ENCODE measurements around the gene KRT78. TPM values are rescaled to one million over a fixed set of nuclear protein-coding genes. Genes with fewer than 3 reads are reported as not detected.

The KRT78 gene
- total RNA-seq, 1 donor from 2014 or later = not detected

DNA sequence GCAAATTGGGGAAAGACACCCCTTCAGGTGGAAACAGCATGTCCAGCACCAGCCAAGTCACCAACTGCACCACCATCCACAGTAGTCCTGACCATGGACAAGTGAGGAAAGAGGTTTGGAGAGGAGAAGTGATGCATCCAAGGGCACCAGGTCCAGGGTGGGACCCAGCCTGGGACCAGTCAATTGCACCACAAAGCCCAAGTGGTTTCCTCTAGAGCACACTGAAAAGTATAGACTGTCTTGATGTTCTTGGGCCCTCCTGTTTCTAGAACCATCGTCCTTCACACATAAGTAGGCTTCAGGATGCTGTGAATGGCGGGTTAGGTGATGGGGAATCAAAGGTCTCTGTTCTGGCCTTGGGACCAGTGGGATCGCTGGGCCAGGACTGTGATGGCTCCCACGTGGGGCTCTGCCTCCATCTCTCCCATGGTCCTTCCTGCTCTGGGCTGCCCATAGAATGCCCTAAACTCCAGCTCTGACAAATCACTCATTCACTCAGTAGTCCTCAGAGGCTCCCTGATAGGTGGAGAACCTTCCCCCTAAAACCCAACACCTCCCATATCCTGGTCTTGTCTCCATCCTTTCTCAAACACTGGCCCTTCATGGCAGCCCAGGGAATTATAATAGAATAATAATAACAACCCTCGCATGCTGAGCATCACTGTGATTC lies 23.9 kb downstream of the KRT78 start:
- no peak for DNase-seq (ENCODE audit: low spot score)

DNA sequence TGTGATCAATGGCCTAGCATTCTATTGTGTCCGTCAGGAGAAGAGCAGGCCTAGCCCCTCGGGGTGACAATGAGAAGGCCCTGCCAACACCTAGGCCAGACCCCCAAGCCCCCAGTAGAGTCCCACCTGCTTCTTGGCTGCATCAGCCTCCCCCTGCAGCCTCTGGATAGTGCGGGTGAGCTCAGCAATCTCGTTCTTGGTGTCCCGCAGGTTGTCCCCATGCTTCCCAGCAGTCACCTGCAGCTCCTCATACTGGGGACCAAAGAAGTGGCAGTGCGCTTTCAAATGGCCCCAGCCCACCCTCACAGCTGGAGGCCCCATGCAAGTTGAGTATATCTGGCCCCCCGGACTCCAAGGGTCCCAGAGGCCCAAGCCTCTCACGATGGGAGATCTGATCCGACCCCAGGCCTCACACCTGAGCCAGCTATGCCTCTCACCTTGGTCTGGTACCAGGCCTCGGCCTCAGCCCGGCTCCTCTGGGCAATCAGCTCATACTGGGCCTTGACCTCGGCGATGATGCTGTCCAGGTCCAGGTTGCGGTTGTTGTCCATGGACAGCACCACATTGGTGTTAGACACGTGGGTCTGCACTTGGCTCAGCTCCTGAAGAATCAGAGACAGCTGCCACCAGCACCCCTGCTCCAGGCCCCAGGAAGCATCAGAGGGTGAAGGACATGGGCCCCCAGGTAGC lies 24.9 kb downstream of the KRT78 start:
- no peak for DNase-seq (ENCODE audit: low spot score)

- DNase-seq (ENCODE audit: low spot score) = no peak
Measured at GRCh38 chr12:52822771-52823510, 25.9 kb downstream of the KRT78 start.

DNA sequence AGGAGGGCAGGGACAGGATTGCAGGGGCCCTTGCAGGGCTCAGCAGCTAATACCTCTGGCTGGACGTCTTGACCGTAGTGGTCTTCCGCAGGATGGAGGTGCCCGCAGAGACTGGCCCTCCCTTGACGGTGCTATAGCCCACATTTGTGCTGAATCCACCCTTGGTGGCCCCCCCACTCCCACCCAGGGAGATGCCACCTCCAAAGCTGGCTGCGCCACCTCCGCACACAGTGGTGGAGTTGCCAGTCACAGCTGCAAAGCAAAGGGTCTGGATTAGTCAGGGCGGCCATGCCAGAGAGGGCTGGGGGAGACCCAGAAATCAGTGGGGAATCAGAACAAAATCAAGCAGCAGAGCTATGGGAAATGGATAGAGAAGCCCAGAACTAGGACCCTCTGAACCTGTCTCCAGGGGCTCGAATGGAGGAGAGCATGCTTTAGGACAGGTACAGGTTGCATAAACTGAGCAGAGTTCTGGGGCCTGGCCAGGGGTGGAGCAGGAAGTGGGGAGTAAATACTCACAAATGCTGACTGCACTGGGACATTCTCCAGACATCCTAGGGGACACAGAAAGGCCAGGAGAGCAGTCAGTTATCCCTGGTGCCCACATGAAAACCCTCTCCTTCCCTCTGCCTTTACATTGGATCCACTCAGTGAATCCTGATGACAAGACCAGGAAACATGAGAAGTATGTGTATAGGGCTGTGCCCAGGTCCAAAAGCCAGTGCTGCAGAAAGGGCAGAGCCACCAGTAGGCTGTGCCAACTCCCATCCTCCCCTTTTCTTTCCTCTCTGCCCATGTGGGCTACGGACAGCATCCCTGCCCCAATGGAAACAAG lies 26.8 kb downstream of the KRT78 start:
- peak; percentile 51 for DNase-seq (ENCODE audit: low spot score)

GRCh38 chr12:52821071-52821730 lies 27.6 kb downstream of the KRT78 start:
- DNase-seq (ENCODE audit: low spot score) = no peak

- DNase-seq (ENCODE audit: low spot score) = no peak
Measured at GRCh38 chr12:52820521-52820920, 28.3 kb downstream of the KRT78 start.

DNA sequence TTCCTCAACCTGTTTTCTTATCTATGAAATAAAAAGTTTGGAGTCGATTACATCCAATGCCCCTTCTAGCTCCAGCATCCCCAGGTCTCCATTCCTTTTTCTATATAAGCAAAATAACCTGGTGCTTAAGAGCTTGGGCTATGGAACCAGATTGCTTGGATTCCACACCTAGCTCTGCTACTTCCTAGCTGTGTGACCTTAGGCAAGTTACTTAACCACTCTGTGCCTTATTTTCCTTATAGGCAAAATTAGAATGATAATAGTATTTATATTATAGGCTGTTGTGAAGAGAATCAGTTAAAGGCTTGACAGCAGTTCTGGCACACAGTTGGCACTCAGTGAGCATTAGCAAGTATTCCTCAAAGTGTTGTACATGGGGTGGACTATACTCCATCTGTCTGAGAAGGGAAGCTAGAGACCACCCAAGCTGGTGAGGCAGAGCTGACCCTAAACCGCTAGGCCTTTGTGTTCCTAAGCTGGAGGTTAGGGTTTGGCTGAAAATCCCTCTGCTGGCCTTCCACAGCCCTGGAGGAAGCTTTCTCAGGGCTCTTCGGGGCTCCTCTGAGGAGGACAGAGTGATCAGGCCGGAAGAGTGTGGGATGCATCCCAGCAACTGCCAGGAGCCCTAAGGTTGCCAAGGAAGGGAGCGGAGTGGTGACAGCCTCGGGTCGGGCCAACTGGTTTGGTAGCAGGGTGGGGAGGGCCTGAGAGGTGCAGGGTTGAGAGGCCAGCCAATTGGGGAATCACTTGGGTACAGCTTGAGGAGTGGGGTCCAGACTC lies 28.9 kb downstream of the KRT78 start:
- DNase-seq (ENCODE audit: low spot score) = no peak

DNA sequence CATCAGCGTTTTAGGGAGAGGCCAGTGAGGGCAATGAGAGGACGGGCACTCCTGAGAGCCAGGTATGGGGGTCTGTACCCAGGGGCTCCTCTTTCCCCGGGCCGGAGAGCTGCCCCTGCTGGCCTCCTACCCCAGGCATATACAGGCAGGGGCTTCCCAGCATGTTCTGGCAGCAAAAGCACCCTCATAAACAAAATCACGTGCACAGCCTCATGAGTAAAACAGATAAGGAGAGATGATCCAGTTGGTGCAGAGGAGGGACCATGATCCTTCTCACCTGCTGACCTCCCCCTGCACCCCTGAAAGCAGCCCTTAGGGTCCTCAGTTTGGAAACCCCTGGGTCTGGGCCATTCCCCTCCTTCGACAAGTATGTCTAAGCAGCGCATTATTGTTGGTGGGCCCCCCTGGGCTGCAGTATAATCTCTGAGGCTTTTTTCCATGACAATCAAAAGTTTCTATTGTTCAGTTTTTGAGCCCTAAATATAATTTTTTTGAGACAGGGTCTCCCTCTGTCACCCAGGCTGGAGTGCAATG lies 29.8 kb downstream of the KRT78 start:
- no peak for DNase-seq (ENCODE audit: low spot score)

- DNase-seq (ENCODE audit: low spot score) = no peak
Measured at GRCh38 chr12:52818388-52818787, 30.4 kb downstream of the KRT78 start.

DNA sequence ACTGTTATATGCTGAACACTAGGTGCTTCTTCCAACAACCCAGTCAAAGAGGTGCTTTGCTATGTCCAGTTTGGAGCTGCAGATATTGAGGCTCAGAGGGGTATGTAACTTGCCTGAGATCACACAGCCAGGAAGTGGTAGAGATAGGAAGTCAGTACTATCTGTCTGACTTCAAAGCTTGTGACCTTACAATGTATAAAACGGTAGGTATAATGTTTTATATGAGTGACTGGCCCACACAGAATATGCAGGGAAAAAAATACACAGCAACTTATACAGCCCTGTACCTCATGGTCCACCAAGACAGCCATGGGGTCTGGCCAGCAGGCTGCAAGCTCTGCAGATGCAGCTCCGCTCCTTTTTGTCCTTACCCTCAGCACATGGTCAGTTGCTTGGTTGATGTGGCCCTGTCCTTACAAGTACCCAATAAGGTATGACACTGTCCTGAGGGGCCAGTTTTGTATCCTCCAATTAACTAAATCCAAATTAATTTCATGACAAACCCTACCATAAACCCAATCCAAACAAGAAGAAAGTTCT lies 31.0 kb downstream of the KRT78 start:
- no peak for DNase-seq (ENCODE audit: low spot score)

DNA sequence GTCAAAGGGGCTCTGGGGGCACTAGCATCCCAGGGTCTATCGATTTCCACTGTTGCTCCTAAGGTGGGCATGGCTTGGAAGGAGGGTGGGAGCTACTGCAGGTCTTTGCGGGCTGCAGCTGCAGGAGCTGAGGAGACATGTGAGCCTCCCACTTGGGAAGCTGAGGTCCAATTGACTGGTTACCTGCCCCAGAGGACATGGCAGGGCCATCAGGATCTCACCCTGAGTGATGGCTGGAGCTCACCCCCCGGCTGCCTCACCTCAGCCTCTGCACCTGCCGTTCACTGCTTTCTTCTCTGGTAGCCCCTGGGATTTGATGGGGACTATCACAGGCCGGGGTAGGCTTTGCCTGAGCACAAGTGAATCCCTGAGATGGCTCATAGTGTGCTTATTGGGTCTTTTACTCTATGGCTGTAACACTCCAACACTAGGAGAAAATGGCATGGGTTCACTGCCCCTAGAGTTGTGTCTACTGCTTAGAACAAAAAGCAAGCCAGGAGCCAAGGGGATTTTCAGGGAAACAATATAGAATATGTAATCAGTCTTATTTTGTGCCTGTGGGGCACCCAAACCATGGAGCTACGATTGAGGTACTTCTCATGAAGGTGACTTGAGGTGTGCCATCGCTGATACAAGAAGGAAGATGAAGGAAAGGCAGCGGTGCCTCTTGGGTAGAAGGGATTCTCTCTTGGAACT lies 31.6 kb downstream of the KRT78 start:
- DNase-seq (ENCODE audit: low spot score) = no peak

DNA sequence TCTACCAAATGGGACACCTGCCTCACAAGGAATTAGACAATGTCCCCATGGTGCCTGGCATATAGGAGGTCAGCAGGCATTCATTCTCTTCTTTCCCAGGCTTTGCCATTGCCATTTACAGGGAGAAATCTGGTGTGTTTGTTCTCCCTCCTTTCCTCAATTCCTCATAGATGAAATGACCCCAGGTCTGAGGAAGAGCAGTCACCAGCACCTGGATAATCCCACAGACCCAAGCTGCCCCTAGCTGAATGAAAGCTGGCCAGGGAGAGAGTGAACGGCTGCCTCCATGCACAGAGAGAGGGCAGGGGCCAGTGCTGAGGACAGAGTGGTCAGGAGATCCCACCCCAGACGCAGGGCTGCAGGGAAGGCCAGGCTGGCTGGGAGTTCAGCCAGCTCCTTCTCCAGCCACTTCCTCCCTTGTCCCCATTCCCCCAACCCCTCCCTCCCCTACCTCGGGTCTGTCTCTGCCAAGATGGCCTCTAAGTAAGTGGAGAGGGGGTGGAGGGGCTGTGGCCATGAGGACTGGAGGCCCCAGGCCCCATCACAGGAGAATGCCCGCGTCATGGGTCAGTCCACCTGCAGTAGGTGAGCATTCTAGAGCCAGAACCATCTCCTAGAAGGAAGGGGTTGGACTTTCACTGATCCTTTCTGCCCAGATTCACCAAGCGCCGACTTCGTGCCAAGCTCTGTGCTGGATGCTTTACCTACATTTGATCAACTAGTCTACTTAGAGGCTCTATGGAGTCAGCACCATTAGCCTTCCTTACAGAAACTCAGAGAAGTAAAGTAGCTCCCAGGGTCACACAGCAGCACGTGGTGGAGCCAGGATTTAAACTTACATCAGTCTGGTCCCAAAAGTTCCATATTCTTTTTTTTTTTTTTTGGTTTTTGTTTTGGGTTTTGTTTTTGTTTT lies 32.9 kb downstream of the KRT78 start:
- DNase-seq (ENCODE audit: low spot score) = no peak

DNA sequence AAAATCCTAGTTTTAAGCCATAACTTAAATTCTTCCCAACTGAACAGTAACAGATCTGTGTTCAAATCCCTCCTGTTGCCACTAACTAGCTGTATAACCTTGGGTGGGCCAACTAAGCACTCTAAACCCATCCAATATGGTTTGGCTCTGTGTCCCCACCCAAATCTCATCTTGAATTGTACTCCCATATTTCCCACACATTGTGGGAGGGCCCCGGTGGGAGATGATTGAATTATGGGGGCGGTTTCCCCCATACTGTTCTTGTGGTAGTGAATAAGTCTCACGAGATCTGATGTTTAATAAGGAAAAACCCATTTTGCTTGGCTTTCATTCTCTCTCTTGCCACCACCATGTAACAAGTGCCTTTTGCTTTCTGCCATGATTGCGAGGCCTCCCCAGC lies 33.6 kb downstream of the KRT78 start:
- DNase-seq (ENCODE audit: low spot score) = no peak

GRCh38 chr12:52814710-52815155 lies 34.1 kb downstream of the KRT78 start:
- no peak for DNase-seq (ENCODE audit: low spot score)

GRCh38 chr12:52813885-52814709 lies 34.7 kb downstream of the KRT78 start, which contains the start of gene KRT4:
Gene KRT4, minus strand, starts transcription at chr12:52814116. Its CDS starts 58 bp downstream, at chr12:52814058.
- DNase-seq (ENCODE audit: low spot score) = no peak

DNA sequence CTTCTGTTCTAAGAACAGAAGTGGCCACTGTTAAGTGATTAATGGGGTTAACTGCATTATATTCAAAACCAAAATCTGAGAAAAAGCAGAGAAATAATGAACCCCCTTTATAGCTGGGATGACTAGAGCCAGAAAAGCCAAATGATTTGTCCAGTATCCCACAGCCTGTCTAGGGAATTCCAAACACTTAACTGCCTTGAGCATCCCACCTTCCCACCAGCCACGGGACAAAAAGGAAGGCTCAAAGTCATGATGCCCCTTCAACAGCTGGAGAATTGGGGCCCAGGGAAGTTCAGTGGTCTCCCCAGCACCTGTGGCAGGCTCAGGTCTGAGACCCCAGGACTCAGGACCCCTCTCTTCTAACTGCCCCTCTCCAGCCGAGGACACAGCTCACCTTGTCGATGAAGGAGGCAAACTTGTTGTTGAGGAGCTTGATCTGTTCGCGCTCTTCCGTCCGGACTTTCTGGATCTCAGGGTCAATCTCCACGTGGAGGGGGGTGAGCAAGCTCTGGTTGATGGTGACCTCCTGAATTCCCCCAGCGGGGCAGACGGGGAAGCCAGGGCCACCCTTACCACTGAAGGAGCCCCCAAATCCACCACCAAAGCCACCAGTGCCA lies 35.5 kb downstream of the KRT78 start:
- DNase-seq (ENCODE audit: low spot score) = no peak

- DNase-seq (ENCODE audit: low spot score) = no peak
Measured at GRCh38 chr12:52812749-52813148, 36.0 kb downstream of the KRT78 start.
